HG03045 (cell line): ENCODE results near the gene GABRB1.
A peak's percentile ranks its signal among the peaks of the same experiment; 100 is the strongest.

Source experiments
- ATAC-seq: cut with Tn5 transposase; IDR thresholded peaks from one replicate; pipeline ENCODE4 v1.9.1; 2021; ENCODE audit warnings: mild to moderate bottlenecking, moderate library complexity; ENCODE audit not compliant: unreplicated experiment

Gene GABRB1

DNA sequence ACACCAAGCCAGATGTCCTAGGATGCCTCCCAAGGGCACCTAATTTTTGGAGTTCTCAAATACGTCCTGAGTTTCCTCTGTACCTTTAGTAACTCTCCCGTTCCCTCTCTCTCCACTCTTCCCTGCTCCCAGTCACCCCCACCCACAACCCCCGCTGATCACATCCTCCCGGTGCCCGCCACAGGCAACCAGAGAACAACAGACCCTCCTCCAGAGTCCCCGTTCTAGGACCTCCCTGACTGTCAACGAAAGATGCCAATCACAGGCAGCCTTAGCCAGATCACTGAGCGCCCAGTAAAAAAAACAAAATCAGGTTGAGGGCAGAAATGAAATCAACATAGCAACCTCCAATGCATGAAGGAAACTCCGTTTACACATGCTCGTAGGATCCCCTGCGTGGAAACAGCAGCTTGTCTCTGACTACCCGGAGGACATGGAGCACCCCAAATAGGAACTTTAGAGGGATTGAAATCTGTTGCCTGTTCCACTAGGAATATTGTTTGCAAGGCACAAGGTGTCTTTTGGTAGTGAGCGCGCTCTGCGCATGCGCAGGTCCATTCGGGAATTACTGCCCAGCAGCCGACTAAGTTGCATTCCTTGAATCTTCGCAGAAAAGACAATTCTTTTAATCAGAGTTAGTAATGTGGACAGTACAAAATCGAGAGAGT is at the start of gene GABRB1:
TSS of gene GABRB1 (plus strand) at position 557 of the 668 bp plus-strand sequence.
- ATAC-seq = no peak

DNA sequence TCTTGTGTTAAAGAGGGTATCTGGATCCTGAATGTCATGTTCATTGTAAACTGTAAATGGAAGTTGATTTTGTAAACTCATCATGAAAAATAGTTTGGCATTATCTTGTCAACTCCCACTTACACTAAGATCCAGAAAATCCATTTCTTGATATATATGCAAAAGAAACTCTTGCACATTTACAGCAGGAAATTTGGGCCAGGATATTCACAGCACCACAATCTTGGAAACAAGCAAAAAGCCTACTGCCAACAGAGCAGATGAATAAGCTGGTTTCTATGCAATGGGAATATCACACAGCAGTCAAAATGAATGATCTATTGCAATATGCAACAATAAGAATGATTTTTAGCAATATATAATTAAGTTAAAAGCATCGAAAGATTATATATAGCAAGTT is 46.6 kb upstream of the GABRB1 start:
- no peak for ATAC-seq

DNA sequence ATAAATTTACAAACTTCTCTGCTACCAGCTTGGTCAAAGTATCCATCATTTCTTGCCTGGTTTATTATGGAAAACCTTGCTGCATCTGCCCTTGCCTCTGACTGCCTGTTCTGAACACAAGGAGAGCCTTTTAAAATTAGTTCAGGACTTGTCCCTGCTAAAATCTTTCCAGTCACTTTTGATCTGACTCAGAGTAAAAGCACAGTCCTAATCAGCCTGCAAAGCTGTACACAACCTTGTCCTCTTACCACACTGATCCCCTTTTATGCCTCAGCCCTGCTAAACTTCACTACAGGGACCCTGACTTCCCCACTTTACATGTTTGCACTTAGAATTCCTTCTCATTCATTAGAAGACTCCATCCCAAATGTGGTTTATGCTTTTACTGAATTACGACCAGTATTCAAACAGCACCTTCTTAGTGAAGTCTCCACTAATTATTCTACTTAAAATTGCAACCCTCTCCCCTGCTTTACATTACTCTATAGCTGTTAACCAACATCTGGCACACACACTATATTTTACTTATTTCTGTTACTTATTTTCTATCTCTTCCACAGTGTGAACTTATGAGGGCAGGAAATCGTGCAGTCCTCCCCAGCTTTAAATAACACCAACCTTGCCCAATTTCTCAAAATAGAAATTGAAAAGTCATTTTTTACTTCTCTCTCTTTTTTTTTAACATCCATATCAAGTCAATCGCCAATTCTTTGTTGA is 44.3 kb upstream of the GABRB1 start:
- ATAC-seq = no peak

DNA sequence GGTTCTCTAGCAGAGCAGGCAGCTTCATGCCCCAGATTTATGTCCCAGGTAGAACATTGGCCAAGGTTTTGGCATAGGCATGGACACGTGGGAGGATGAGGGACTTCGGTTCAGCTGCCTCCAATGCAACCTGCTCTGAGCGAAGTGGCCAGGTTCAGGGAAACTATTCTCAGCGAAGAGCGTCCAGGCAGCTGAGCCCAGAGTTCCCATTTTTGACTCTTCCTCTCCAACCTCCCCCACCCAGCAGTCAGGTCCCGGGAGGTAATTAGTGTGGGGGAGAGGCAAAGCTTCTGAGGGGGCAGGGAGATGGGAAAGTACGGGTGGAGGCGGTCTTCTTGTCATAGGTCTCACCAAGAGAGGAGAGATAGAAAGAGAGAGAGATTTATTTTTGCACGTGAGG is 39.0 kb upstream of the GABRB1 start:
- no peak for ATAC-seq

DNA sequence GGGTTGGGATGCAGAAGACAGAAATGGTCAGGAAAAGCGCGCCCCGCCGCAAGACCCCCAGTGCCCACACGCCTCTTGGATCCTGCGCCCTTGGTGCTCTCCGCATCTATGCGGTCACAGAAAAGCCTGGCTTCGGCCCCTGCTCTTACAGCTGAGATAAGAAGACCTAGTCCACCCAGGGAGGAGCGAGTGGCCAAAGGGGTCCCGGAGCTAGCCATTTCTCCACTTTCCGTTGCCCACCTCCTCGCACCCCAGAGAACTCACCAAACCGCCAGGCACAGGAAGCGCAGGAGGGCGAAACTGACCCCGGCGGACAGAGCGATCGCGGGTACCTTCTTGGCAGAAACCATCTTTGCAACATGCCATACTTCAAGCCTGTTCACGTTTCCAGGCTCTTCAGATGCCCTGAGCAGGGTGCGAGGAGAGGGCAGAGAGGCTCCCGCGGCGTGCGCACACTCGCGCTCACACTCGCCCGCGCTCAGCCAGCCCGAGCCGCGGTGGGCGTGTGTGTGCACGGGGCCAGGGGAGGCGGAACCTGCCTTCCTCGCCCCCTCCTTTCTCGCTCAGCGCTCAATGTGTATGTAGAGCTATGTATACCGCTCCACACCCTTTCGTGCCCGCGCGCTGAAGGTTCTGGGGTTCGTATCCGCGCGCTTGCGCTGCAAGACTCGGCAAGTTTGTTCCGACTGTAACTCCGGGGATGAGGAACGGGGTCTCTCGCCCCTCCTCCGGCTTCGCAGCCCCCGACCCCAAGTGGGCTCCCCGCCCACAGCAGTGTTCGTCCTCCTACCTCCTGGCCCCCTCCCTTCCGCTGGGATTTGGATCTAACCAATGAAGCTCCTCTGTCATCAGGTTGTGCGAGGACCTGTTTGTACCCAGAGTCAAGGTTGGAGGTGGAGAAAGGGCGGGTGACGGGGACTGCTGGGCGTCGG is 38.0 kb upstream of the GABRB1 start, which contains the start of gene GABRA4:
TSS of gene GABRA4 (minus strand) at position 507 of the 932 bp plus-strand sequence. CDS start at position 350, 157 bp downstream.
- ATAC-seq = no peak

DNA sequence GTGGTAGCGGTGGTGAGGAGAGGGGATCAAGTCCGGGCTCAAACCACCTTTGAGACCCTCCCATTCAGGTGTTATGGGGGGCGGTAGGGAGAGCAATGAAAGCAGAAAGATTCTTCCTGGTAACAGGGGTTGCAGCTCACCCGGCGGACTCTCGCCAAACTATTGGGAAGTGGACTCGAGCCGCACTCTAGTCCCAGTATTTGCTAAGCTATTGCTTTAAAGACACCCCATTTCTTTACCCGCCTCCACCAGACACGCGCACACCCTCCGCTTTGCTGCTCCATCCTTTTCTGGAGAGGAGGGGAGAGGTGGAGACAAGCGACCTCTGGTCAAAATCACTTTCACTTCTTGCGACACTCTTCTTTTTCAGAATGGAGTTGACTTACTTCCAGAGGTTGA is 37.4 kb upstream of the GABRB1 start:
- no peak for ATAC-seq

DNA sequence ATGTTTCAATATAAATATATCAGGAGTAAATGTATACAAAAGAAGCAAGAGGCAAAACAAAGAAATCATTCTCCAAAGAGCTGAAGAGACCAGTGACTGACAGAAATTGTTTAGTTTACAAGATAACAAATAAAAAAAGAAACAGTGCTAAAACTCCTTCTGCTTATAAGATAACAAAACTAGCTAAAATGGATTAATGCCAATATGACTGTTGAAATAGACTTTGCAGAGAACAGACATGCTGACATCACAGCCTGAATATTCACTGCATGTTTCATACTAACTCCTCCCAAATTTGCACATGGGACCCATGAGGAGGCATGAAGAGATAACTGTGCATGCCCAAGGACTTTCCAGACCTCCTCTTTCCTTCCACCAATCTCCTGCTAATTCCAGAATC is 31.8 kb upstream of the GABRB1 start:
- no peak for ATAC-seq

DNA sequence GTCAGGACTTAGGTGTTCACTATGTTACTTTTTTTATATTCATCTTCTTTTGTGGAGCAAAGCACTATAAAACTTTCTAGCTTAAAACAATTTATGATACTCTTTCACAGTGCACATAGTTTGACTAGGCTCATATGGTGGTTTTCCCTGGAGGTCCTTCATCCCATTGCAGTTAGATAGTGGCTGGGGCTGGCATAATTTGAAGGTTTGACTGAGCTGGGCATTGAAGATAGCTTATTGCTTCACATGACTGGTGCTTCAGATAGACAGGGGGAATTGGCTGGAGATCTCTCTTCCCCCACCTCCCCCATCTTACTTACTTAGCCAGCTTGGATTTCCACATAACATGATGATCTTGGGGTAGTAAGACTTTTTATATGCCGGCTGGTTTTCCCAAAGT is 31.0 kb upstream of the GABRB1 start:
- no peak for ATAC-seq

DNA sequence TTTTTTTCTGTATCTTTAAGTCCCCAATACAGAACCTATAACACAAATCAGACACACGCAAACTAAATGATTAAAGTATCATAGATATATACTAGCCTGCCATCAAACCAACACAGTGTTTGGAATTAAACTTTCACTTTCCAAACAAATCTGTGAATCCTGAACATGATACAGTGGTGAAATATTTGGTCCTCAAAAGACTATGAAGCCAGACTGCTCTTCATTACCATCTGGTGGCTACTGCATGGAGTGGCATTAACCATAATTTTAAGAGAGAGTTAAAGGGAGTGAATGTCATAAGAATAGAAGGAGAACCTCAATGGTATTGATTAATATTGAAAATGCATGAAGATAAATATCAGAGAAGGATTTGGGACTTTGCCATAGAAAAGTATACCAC is 28.8 kb upstream of the GABRB1 start:
- no peak for ATAC-seq

DNA sequence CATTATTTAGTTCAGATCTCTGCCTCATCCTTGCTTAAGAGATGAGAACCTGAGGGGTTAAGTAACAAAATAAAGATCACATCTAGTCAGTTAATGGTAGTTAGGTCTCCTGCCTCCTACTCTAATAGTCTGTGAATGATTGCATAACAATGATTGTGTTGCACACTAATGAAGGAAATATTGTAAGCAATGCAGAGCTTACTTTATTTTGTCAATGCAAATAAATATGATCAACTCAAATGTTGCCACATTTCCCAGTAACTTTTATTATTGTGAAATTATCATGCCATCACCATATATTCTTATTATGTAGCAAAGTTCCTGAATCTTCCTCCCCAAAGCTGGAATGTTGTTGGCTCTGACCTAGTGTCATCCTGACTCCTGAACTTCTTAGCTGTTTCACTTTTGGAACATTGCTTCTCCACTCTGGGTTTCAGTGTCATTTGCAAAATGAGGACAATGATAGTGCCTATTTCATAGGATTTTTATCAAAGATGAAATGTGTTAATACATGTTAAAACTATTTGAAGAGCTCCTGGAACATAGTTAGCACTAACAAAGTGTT is 20.9 kb upstream of the GABRB1 start:
- peak; percentile 18 for ATAC-seq

DNA sequence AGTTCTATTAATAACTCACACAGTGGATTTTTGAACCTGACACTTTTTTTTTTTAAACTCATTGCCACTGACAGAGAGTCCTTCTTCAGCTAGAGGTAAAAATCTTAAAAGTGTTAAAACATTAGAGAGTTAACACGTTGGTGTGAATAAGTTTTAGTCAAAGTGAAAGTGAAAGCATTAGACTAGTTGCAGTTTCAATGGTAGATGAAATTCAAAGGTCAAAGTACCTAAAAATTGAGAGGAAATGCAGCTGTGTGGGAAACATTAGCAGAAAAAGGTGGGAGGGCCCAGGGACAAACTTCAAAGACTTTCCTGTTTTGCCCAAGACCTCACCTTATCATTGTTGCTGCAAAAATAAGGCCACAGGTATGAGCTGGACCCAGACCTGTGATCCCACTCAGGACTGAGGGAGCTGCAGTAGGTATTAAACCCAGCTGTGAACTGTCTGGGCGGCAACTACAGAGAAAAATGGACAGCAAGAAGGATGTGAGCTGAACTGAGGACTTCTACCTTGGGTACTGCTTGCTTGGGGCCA is 20.4 kb upstream of the GABRB1 start:
- ATAC-seq = peak; percentile 91

DNA sequence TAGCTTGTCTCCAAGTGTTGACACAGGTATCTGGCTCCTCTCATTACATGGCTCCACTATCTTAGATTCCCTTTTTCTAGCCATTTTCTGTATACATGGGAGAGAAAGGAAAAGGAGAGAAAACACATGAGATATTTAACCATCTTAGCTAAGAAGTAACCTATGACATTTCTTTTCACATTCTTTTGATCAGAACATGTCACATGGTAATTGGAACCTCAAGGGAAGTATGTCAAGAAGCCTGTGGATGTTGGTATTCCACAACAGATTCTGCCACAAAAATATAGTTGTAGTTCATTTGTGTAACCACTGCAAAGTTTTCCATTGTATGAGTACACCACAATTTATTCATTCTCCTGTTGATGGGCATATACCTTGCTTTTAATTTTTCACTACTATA is 18.7 kb upstream of the GABRB1 start:
- no peak for ATAC-seq

DNA sequence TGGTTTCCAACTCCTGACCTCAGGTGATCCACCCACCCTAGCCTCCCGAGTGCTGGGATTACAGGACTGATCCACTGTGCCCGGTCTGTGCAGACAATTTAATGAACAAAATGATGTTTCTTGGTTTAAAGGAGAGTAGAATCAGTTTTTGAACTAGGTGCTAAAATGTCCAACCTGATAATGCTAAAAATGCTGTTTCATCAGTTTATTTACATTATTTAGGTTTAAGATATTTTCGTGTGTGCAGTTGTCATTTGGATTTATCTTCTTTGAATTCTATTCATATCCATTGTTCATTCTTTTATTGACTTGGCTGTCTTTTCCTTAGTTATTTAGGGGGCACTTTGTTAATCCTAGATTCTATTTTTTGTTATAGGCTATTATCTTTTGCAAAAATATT is 18.0 kb upstream of the GABRB1 start:
- ATAC-seq = no peak

DNA sequence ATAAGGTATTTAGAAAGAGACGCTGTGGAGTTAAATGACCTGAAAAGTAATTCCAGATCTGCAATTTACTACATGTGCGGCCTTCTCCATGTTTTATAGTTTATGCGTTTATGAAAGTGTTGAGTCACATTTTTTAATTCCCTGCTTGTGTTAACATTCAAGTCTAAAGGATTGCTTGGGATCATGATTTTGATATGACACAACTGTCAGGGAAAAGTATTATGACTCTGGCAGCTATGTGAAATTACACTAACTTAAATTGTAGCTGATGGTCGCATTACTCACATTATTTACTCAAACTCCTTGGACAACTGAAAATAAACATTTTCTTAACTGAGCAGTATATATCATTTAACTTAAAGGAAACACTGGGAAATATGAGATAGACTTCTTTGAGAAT is 14.3 kb upstream of the GABRB1 start:
- ATAC-seq = no peak

DNA sequence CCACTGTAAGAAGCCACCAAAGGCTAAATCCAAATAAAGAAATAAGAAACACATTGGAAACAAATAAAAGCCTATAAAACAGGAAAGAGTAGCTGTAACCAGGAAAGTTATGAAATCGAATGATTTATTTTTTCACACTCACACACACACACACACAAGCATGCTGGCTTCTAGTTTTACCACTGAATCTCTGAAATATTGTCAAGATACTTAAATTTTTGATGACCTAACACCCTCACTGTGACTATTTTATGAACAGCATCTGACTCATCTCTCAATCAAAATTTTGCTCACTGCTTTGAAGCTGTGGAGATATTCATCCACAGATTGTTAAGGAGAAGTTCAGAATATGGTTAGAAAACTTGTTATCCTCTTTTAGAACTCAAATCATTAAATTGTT is 13.9 kb upstream of the GABRB1 start:
- no peak for ATAC-seq

DNA sequence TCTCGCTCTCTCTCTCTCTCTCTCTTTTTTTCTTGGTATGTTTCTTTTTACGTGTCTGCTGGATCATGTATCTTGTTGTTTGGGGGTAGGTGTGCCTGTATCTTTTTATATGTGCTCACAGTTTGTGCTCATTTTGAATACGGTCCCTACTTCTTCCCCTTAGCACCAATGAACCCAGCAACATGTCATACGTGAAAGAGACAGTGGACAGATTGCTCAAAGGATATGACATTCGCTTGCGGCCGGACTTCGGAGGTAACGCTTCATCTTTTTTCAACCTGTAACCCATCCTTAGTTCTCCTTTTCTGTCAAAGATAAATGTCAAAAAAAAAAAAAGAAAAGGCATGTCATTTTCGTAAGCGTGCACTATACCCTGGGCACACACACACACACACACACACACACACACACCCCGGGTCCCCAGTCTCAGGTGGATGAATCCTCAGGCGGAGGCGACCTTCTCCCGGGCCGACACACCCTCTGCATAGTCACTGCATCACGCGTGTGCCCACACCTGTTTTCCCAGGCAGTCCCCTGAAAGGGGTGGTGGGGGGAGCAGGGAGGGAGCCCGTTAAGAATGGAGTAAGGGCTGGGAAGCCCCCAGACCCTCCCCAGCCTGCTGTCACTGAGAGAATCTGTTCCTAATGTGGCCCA is 511 bp downstream of the GABRB1 start:
- ATAC-seq = peak; percentile 13

DNA sequence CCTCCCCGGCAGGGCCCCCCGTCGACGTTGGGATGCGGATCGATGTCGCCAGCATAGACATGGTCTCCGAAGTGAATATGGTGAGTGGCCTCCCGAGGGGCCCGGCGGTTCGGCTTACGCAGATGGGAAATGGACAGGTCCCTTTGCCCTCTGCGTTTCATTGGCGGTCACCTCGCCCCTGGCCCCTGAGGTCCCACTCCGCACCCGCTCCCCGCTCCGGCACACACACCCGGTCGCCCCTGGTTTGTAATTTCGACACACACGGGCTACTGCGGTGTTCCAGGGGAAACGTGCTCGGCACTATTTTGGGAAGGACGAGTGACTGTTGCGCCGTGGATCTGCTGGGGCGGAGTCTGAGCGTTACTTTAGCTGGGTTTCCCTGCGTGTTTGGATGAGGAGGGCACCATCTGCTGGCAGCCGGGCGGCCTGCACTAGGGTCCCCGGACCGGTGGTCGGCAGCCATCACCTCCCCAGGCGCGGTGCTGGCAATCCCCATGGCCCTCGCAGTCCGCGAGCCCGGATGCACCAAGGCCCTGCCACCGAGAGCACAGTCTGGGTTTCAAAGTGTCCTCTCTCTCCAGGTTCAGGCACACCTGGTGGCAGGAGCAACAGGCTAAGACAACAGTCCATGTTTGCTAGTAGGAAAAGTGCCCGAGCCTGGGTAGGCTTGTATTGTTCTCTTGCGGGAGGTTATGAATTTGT is 1.2 kb downstream of the GABRB1 start:
- peak; percentile 96 for ATAC-seq

DNA sequence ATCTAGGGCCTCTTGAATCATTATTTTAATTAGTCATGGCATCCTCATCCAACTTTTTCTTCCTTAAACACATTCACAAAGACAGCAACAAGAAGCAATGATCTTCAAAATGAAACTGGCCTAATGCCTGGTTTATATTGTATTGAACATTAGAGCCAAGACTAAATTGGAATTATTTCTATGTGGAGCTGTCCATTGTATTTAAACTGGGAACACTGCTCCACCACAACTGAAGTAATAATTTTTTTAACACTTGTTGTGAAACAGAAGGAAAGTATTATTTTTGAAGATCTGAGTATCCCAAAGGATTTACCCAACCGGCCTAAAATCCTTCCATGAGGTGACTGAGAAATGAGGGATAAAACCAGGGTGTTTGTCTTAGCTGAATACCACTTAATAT is 6.9 kb downstream of the GABRB1 start:
- ATAC-seq = no peak

DNA sequence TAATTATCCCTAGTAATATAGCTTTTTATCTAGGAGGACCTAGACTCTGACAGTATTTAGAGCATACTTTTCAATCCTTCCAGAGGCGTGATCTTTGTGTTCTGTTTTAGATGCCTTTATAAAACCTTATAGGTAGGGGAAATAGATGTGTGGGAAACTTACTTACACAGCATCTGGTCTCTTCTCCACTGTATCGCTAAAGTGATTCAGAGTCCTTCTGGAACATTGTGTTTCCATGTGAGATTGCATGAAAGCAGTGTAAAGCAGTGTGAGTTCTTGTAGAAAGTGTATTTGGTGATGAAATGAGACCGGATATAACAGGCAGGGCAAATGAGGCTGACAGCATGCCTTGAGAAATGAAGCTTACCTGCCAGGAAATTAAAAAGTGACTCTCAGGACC is 9.5 kb downstream of the GABRB1 start:
- ATAC-seq = no peak

DNA sequence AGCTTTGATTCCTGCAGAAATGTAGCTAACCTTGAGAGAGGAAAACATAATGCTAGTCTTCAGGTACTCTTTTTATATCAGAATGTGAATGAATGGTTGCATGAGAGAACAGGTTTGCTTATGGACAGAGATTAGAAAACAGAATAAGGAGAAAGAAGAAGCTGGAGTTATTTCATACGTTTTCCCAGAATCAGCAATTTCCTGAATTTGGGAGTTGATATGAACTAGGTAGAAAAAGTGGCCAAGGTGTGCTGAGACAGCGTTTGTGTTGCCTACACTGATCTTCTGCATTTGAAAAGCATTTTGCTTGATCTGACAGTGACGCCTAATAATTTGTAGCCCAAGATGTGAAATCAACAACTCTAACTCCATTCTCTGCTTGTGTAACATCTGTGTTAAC is 12.5 kb downstream of the GABRB1 start:
- ATAC-seq = no peak
